Measurements from ENCODE around the gene PDLIM5. TPM values are rescaled to one million over a fixed set of nuclear protein-coding genes. Genes with fewer than 3 reads are reported as not detected.

The PDLIM5 gene
- total RNA-seq, 1 experiment from 2014 or later, result 58.0 TPM

DNA sequence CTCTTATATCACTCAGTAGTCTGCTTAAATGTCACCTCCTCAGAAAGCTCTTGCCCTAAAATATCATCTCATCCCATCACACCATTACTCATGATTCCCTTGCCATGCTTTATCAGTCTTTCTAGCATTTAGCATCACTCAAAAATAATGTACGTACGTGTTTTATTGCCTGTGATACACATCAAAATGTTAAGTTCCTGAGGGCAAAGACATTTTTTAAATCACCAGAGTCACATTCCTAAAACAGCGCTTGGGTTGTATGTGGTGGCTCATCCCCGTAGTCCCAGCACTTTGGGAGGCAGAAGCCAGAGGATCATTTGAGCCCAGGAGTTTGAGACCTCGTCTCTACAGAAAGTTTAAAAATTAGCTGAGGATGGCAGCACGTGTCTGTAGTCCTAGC, 21.3 kb upstream of the PDLIM5 start:
- H3K27me3 ChIP-seq (ENCODE audit: insufficient read depth, low read length), result no peaks in the 10 kb centered on the region
- H3K36me3 Mint-ChIP-seq (ENCODE audit: insufficient read depth in 1 of 3, low read depth in 3 of 3), result peaks cover 5 to 15% (median 8%) of the 10 kb centered on the region in 3 experiments
- H3K9ac ChIP-seq (ENCODE audit: extremely low read depth, insufficient read length, low read length), result no peak overlapping the region
- H3K18ac ChIP-seq (ENCODE audit: insufficient read length, low read depth, low read length), result no peak overlapping the region
- H4K20me1 ChIP-seq (ENCODE audit: control insufficient read depth, insufficient read depth, insufficient read length), result no peaks in the 10 kb centered on the region
- TF ChIP-seq, protein P1, sequence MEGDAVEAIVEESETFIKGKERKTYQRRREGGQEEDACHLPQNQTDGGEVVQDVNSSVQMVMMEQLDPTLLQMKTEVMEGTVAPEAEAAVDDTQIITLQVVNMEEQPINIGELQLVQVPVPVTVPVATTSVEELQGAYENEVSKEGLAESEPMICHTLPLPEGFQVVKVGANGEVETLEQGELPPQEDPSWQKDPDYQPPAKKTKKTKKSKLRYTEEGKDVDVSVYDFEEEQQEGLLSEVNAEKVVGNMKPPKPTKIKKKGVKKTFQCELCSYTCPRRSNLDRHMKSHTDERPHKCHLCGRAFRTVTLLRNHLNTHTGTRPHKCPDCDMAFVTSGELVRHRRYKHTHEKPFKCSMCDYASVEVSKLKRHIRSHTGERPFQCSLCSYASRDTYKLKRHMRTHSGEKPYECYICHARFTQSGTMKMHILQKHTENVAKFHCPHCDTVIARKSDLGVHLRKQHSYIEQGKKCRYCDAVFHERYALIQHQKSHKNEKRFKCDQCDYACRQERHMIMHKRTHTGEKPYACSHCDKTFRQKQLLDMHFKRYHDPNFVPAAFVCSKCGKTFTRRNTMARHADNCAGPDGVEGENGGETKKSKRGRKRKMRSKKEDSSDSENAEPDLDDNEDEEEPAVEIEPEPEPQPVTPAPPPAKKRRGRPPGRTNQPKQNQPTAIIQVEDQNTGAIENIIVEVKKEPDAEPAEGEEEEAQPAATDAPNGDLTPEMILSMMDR (conservative IDR thresholded peaks at IDR 0.05), result no peak
- no peak overlapping the region for H3K4ac ChIP-seq (ENCODE audit: low read depth, low read length)
- H3K79me2 ChIP-seq (ENCODE audit: insufficient read depth, low read length), result no peaks in the 10 kb centered on the region
- no peak overlapping the region for H4K8ac ChIP-seq (replicated peaks; ENCODE audit: insufficient read length, low read depth, low read length)
- H2BK15ac ChIP-seq (ENCODE audit: low read depth, low read length), result no peak overlapping the region
- no peak overlapping the region for H3K27ac Mint-ChIP-seq
- peaks cover 19 to 20% of the 10 kb centered on the region in 2 experiments for H3K9me3 Mint-ChIP-seq
- no peak overlapping the region for H3T11ph ChIP-seq (ENCODE audit: low read length)
- H2BK120ac ChIP-seq (ENCODE audit: low read depth, low read length, poor library complexity, severe bottlenecking), result no peak overlapping the region
- no peak overlapping the region for H3K27ac ChIP-seq (ENCODE audit: insufficient read length, low read depth, low read length)
- H3K14ac ChIP-seq (ENCODE audit: insufficient read depth, low read length), result no peak overlapping the region
- H3K4me1 ChIP-seq (ENCODE audit: insufficient read depth, low read length), result no peaks in the 10 kb centered on the region
- peaks cover 0 to 2% of the 10 kb centered on the region in 2 experiments; a peak in 1 of 4 replicates for H3K4me1 Mint-ChIP-seq
- no peak for DNase-seq
- no peak overlapping the region for H2BK12ac ChIP-seq (ENCODE audit: insufficient read length, low read depth, low read length)
- no peak overlapping the region for H4K91ac ChIP-seq (ENCODE audit: insufficient read length, low read depth, low read length)
- no peaks in the 10 kb centered on the region; the same call in 1 of the 2 replicates for H3K27me3 Mint-ChIP-seq (ENCODE audit: low read depth)
- H3K9me3 ChIP-seq (ENCODE audit: control insufficient read depth, low read depth, low read length), result no peaks in the 10 kb centered on the region
- no CpG with 5 or more reads among the region's 6 CpGs for WGBS (ENCODE audit: extremely low coverage, insufficient read length, low lambda C conversion rate)
- H2BK20ac ChIP-seq (ENCODE audit: low read depth, low read length, poor library complexity, severe bottlenecking), result no peak overlapping the region
- no peak overlapping the region for H2BK5ac ChIP-seq (ENCODE audit: insufficient read length, low read length)
- no peak overlapping the region for H2AFZ ChIP-seq (ENCODE audit: low read length)
- H3K4me2 ChIP-seq (ENCODE audit: insufficient read depth, insufficient read length, low read length), result no peak overlapping the region
- H3K79me1 ChIP-seq (ENCODE audit: insufficient read depth, low read depth, low read length, poor library complexity, severe bottlenecking), result no peaks in the 10 kb centered on the region
- H4K5ac ChIP-seq (ENCODE audit: insufficient read length, low read depth, low read length), result no peak overlapping the region
- H3K23ac ChIP-seq (ENCODE audit: insufficient read length, low read depth, low read length), result no peak overlapping the region
- H3K56ac ChIP-seq (ENCODE audit: insufficient read length, low read depth, low read length), result no peak overlapping the region
- no peak overlapping the region for H2AK5ac ChIP-seq (ENCODE audit: insufficient read length, low read length)
- no peaks in the 10 kb centered on the region for H3K23me2 ChIP-seq (ENCODE audit: insufficient read length, low read depth, low read length, poor library complexity, severe bottlenecking)
- H3K4me3 Mint-ChIP-seq, result no peak overlapping the region

All from H9 (cell line).